ENCODE results near the gene POLR1B.

The POLR1B gene

DNA sequence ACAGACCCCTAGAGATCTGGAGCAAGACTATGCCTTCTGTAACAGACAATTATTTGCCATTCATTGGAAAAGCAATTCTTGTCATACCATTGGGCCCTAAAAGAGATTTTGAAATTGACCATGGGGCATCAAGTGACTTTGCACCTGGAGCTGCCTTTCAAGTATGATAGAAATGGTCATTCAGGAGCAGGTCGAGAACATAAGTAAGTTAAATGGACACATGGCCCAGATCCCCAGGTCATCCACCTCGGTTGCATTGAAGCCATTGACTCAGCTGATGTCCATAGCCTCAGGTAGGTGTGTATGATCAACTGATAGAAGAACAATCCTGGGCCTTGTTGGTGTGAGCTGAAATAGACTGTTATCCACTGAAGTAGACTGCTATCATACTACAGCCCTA lies 61.5 kb downstream of the POLR1B start:
- Histone ChIP-seq H3K79me2 (ENCODE audit: control insufficient read depth, insufficient read depth, low read length, poor library complexity) (no peaks in the 10 kb centered on the region), H2BK5ac (ENCODE audit: low read depth, low read length, poor library complexity) (no peak overlapping the region), H3K36me3 (ENCODE audit: control insufficient read depth in 1 of 2, insufficient read depth in 2 of 2, low read length in 2 of 2) (no peaks in the 10 kb centered on the region), H3K27me3 (ENCODE audit: insufficient read depth, low read length) (no peaks in the 10 kb centered on the region), H3K9ac (ENCODE audit: low read length) (no peak overlapping the region), H3K14ac (ENCODE audit: low read length) (no peak overlapping the region), H3K79me1 (ENCODE audit: low read length) (no peaks in the 10 kb centered on the region), H3K4me2 (ENCODE audit: low read length) (no peak overlapping the region), H3K18ac (ENCODE audit: low read length) (no peak overlapping the region), H2AFZ (ENCODE audit: insufficient read depth, low read length, poor library complexity) (no peak overlapping the region), H2AK5ac (ENCODE audit: low read length) (no peak overlapping the region), H4K8ac (ENCODE audit: low read depth, low read length) (no peak overlapping the region), H3K4ac (ENCODE audit: low read depth, low read length) (no peak overlapping the region), H2BK120ac (ENCODE audit: insufficient read depth, low read length, poor library complexity) (no peak overlapping the region), H3K4me1 (ENCODE audit: control insufficient read depth in 1 of 2, insufficient read depth in 2 of 2, low read length in 2 of 2) (no peaks in the 10 kb centered on the region), H4K12ac (ENCODE audit: low read depth, low read length) (no peak overlapping the region), H3K4me3 (ENCODE audit: low read depth, low read length) (no peak overlapping the region), H3K23ac (ENCODE audit: low read length) (no peak overlapping the region), H3K9me3 (ENCODE audit: insufficient read depth, low read depth, low read length) (no peaks in the 10 kb centered on the region), H2BK12ac (ENCODE audit: low read length) (no peak overlapping the region), H3K27ac (ENCODE audit: low read depth, low read length) (no peak overlapping the region), H4K91ac (ENCODE audit: low read depth, low read length) (no peak overlapping the region)
- no CpG with 5 or more reads among the region's 2 CpGs for WGBS (ENCODE audit: extremely low coverage, insufficient coverage, insufficient read length)
- DNase-seq, result peak; percentile 59 to 79

DNA sequence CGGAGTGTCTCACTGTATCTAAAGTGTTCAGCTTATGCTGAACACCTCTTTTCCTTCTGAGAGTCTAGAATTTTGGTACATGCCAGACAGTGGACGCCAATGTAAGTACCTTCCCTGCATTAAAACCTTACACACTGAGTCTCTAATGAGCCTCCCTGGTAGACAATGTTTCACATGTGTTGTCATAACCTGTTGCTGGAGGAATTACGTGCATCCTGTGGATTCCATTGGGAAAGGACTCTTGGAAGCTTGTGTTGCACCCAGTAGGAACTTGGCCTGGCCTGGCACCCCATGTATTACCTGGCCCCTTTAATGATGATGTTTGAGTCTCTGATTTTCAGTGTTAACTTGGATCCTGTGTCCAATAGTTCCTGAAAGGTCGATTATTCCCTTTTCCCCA lies 62.7 kb downstream of the POLR1B start:
- H3K36me3 ChIP-seq (ENCODE audit: control insufficient read depth in 1 of 2, insufficient read depth in 2 of 2, low read length in 2 of 2), result no peaks in the 10 kb centered on the region
- H3K23ac ChIP-seq (ENCODE audit: low read length), result no peak overlapping the region
- no peak overlapping the region for H3K18ac ChIP-seq (ENCODE audit: low read length)
- no peak overlapping the region for H2BK5ac ChIP-seq (ENCODE audit: low read depth, low read length, poor library complexity)
- no peaks in the 10 kb centered on the region for H3K79me1 ChIP-seq (ENCODE audit: low read length)
- H2BK12ac ChIP-seq (ENCODE audit: low read length), result no peak overlapping the region
- no peak overlapping the region for H2AFZ ChIP-seq (ENCODE audit: insufficient read depth, low read length, poor library complexity)
- no peak overlapping the region for H3K14ac ChIP-seq (ENCODE audit: low read length)
- H3K4ac ChIP-seq (ENCODE audit: low read depth, low read length), result no peak overlapping the region
- WGBS (ENCODE audit: extremely low coverage, insufficient coverage, insufficient read length), result no CpG with 5 or more reads among the region's 4 CpGs
- no peak overlapping the region for H4K12ac ChIP-seq (ENCODE audit: low read depth, low read length)
- H3K4me2 ChIP-seq (ENCODE audit: low read length), result no peak overlapping the region
- no peaks in the 10 kb centered on the region for H3K4me1 ChIP-seq (ENCODE audit: control insufficient read depth in 1 of 2, insufficient read depth in 2 of 2, low read length in 2 of 2)
- no peaks in the 10 kb centered on the region for H3K9me3 ChIP-seq (ENCODE audit: insufficient read depth, low read depth, low read length)
- H3K9ac ChIP-seq (ENCODE audit: low read length), result no peak overlapping the region
- no peak overlapping the region for H4K8ac ChIP-seq (ENCODE audit: low read depth, low read length)
- H3K27ac ChIP-seq (ENCODE audit: low read depth, low read length), result no peak overlapping the region
- no peaks in the 10 kb centered on the region for H3K79me2 ChIP-seq (ENCODE audit: control insufficient read depth, insufficient read depth, low read length, poor library complexity)
- no peak overlapping the region for H3K4me3 ChIP-seq (ENCODE audit: low read depth, low read length)
- H2AK5ac ChIP-seq (ENCODE audit: low read length), result no peak overlapping the region
- peak in 1 of 2 donors; percentile 75 for DNase-seq
- H2BK120ac ChIP-seq (ENCODE audit: insufficient read depth, low read length, poor library complexity), result no peak overlapping the region
- no peak overlapping the region for H4K91ac ChIP-seq (ENCODE audit: low read depth, low read length)
- H3K27me3 ChIP-seq (ENCODE audit: insufficient read depth, low read length), result no peaks in the 10 kb centered on the region

DNA sequence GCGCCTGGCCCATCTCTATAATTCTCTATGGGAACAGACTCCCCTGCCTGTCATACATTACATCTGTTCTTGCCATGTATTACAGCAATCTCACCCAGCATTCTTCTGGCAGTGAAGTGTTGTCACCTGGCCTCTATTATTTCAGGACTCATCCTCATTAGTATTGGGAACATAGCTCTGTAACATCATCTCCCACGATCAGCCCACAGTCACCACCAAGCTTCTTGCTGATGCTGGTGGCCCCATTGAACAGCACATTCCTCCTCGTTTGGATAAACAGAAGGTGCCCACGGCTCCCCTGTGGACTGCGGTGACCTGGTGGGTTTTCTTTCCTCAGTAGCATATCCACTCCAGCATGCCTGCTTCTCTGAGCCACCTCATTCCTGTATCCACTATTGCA lies 63.7 kb downstream of the POLR1B start:
- H2AFZ ChIP-seq (ENCODE audit: insufficient read depth, low read length, poor library complexity), result no peak overlapping the region
- H2BK120ac ChIP-seq (ENCODE audit: insufficient read depth, low read length, poor library complexity), result no peak overlapping the region
- no peak overlapping the region for H3K4ac ChIP-seq (ENCODE audit: low read depth, low read length)
- no peaks in the 10 kb centered on the region for H3K9me3 ChIP-seq (ENCODE audit: insufficient read depth, low read depth, low read length)
- no peak overlapping the region for H3K27ac ChIP-seq (ENCODE audit: low read depth, low read length)
- H4K91ac ChIP-seq (ENCODE audit: low read depth, low read length), result no peak overlapping the region
- no peak overlapping the region for H2BK12ac ChIP-seq (ENCODE audit: low read length)
- no CpG with 5 or more reads among the region's 5 CpGs for WGBS (ENCODE audit: extremely low coverage, insufficient coverage, insufficient read length)
- H3K4me3 ChIP-seq (ENCODE audit: low read depth, low read length), result no peak overlapping the region
- H3K23ac ChIP-seq (ENCODE audit: low read length), result no peak overlapping the region
- H3K79me1 ChIP-seq (ENCODE audit: low read length), result no peaks in the 10 kb centered on the region
- no peak overlapping the region for H3K18ac ChIP-seq (ENCODE audit: low read length)
- H3K14ac ChIP-seq (ENCODE audit: low read length), result no peak overlapping the region
- H4K12ac ChIP-seq (ENCODE audit: low read depth, low read length), result no peak overlapping the region
- no peaks in the 10 kb centered on the region for H3K4me1 ChIP-seq (ENCODE audit: control insufficient read depth in 1 of 2, insufficient read depth in 2 of 2, low read length in 2 of 2)
- no peak overlapping the region for H2BK5ac ChIP-seq (ENCODE audit: low read depth, low read length, poor library complexity)
- no peak overlapping the region for H4K8ac ChIP-seq (ENCODE audit: low read depth, low read length)
- H3K27me3 ChIP-seq (ENCODE audit: insufficient read depth, low read length), result no peaks in the 10 kb centered on the region
- peak; percentile 45 to 77 for DNase-seq
- peak overlapping the region; percentile 3 for H3K9ac ChIP-seq (ENCODE audit: low read length)
- no peaks in the 10 kb centered on the region for H3K36me3 ChIP-seq (ENCODE audit: control insufficient read depth in 1 of 2, insufficient read depth in 2 of 2, low read length in 2 of 2)
- no peak overlapping the region for H3K4me2 ChIP-seq (ENCODE audit: low read length)
- H3K79me2 ChIP-seq (ENCODE audit: control insufficient read depth, insufficient read depth, low read length, poor library complexity), result no peaks in the 10 kb centered on the region
- H2AK5ac ChIP-seq (ENCODE audit: low read length), result no peak overlapping the region

DNA sequence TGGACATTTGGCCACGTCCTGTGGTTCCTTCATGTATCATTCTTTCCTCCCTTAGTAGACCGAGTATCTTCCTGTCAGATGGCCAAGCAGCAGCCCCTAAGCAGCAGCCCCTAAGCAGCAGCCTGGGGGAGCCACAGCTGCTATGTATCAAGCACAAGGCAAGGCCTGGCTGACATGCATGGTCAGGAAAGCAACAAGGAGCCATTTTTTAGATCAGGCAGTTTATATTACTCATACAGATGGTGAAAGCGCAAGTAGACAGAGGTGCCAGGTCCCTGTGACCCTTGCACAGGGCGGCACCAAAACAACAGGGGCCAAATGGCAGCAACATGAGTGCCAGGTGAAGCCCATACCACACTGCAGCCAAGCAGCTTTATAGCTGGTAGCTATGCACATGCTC lies 64.3 kb downstream of the POLR1B start:
- H3K18ac ChIP-seq (ENCODE audit: low read length), result no peak overlapping the region
- DNase-seq, result no peak
- H2AFZ ChIP-seq (ENCODE audit: insufficient read depth, low read length, poor library complexity), result no peak overlapping the region
- H3K4me2 ChIP-seq (ENCODE audit: low read length), result no peak overlapping the region
- peak overlapping the region; percentile 42 for H3K9ac ChIP-seq (ENCODE audit: low read length)
- no peaks in the 10 kb centered on the region for H3K79me2 ChIP-seq (ENCODE audit: control insufficient read depth, insufficient read depth, low read length, poor library complexity)
- no peak overlapping the region for H4K91ac ChIP-seq (ENCODE audit: low read depth, low read length)
- H2BK5ac ChIP-seq (ENCODE audit: low read depth, low read length, poor library complexity), result no peak overlapping the region
- H4K8ac ChIP-seq (ENCODE audit: low read depth, low read length), result no peak overlapping the region
- H3K79me1 ChIP-seq (ENCODE audit: low read length), result no peaks in the 10 kb centered on the region
- WGBS (ENCODE audit: extremely low coverage, insufficient coverage, insufficient read length), result no CpG with 5 or more reads among the region's 4 CpGs
- no peak overlapping the region for H2BK12ac ChIP-seq (ENCODE audit: low read length)
- no peaks in the 10 kb centered on the region for H3K36me3 ChIP-seq (ENCODE audit: control insufficient read depth in 1 of 2, insufficient read depth in 2 of 2, low read length in 2 of 2)
- H3K27ac ChIP-seq (ENCODE audit: low read depth, low read length), result no peak overlapping the region
- H4K12ac ChIP-seq (ENCODE audit: low read depth, low read length), result no peak overlapping the region
- no peaks in the 10 kb centered on the region for H3K9me3 ChIP-seq (ENCODE audit: insufficient read depth, low read depth, low read length)
- no peak overlapping the region for H2BK120ac ChIP-seq (ENCODE audit: insufficient read depth, low read length, poor library complexity)
- H3K4ac ChIP-seq (ENCODE audit: low read depth, low read length), result no peak overlapping the region
- peak overlapping the region; percentile 31 for H3K4me3 ChIP-seq (ENCODE audit: low read depth, low read length)
- H3K23ac ChIP-seq (ENCODE audit: low read length), result no peak overlapping the region
- H2AK5ac ChIP-seq (ENCODE audit: low read length), result no peak overlapping the region
- H3K27me3 ChIP-seq (ENCODE audit: insufficient read depth, low read length), result no peaks in the 10 kb centered on the region
- no peaks in the 10 kb centered on the region for H3K4me1 ChIP-seq (ENCODE audit: control insufficient read depth in 1 of 2, insufficient read depth in 2 of 2, low read length in 2 of 2)
- no peak overlapping the region for H3K14ac ChIP-seq (ENCODE audit: low read length)

Data from trophoblast cell (in vitro differentiated cells and primary cell).